ENCODE results near the gene PLBD1. TPM values are rescaled to one million over a fixed set of nuclear protein-coding genes. Genes with fewer than 3 reads are reported as not detected.

PLBD1 gene
- total and polyA plus RNA-seq, 4 donors: 9.5 to 40.9 (median 25.8) TPM

GRCh38 chr12:14570231-14570630, 2.5 kb upstream of the PLBD1 start:
- no peak for ATAC-seq (ENCODE audit: insufficient read depth, low FRiP score)
- 96 to 100% methylated on average over 1 of the region's 1 CpG for WGBS, 2 donors
- no peak for DNase-seq
- Histone ChIP-seq H3K27me3 (ENCODE audit: control insufficient read depth in 3 of 3, insufficient read depth in 3 of 3, low read length in 2 of 3) (no peaks in the 10 kb centered on the region), H3K36me3 (ENCODE audit: control insufficient read depth in 4 of 4, insufficient read depth in 4 of 4, low read length in 4 of 4) (no peaks in the 10 kb centered on the region), H3K4me1 (ENCODE audit: control insufficient read depth in 5 of 5, insufficient read depth in 5 of 5, low read length in 5 of 5) (peaks cover 0 to 4% (median 0%) of the 10 kb centered on the region in 5 donors), H3K9me3 (ENCODE audit: control insufficient read depth in 4 of 4, insufficient read depth in 3 of 4, low read length in 3 of 4) (no peaks in the 10 kb centered on the region), H3K9ac (ENCODE audit: insufficient read depth in 1 of 2, low read length in 2 of 2) (no peak overlapping the region), H3K27ac (ENCODE audit: low read depth in 1 of 2, low read length in 1 of 2) (no peak overlapping the region), H3K4me3 (no peak overlapping the region)
- no peak for TF ChIP-seq CTCF (IDR thresholded peaks at IDR 0.05; ENCODE audit: control extremely low read depth, extremely low read depth)

- Histone ChIP-seq H3K27me3 (ENCODE audit: control insufficient read depth in 3 of 3, insufficient read depth in 3 of 3, low read length in 2 of 3) (no peaks in the 10 kb centered on the region), H3K4me3 (no peak overlapping the region), H3K4me1 (ENCODE audit: control insufficient read depth in 5 of 5, insufficient read depth in 5 of 5, low read length in 5 of 5) (peaks cover 0 to 4% (median 0%) of the 10 kb centered on the region in 5 donors), H3K27ac (ENCODE audit: low read depth in 1 of 2, low read length in 1 of 2) (no peak overlapping the region), H3K9ac (ENCODE audit: insufficient read depth in 1 of 2, low read length in 2 of 2) (no peak overlapping the region), H3K36me3 (ENCODE audit: control insufficient read depth in 4 of 4, insufficient read depth in 4 of 4, low read length in 4 of 4) (no peaks in the 10 kb centered on the region), H3K9me3 (ENCODE audit: control insufficient read depth in 4 of 4, insufficient read depth in 3 of 4, low read length in 3 of 4) (no peaks in the 10 kb centered on the region)
- 91 to 94% methylated on average over 2 of the region's 2 CpGs for WGBS, 2 donors
- no peak for TF ChIP-seq CTCF (IDR thresholded peaks at IDR 0.05; ENCODE audit: control extremely low read depth, extremely low read depth)
- ATAC-seq (ENCODE audit: insufficient read depth, low FRiP score) (no peak), DNase-seq (no peak)
Measured at GRCh38 chr12:14564336-14564959, 3.2 kb downstream of the PLBD1 start.

GRCh38 chr12:14563046-14563445, 4.6 kb downstream of the PLBD1 start:
- Histone ChIP-seq H3K27me3 (ENCODE audit: control insufficient read depth in 3 of 3, insufficient read depth in 3 of 3, low read length in 2 of 3) (no peaks in the 10 kb centered on the region), H3K4me3 (no peak overlapping the region), H3K4me1 (ENCODE audit: control insufficient read depth in 5 of 5, insufficient read depth in 5 of 5, low read length in 5 of 5) (peaks cover 0 to 3% (median 0%) of the 10 kb centered on the region in 5 donors), H3K27ac (ENCODE audit: low read depth in 1 of 2, low read length in 1 of 2) (no peak overlapping the region), H3K9me3 (ENCODE audit: control insufficient read depth in 4 of 4, insufficient read depth in 3 of 4, low read length in 3 of 4) (no peaks in the 10 kb centered on the region), H3K9ac (ENCODE audit: insufficient read depth in 1 of 2, low read length in 2 of 2) (no peak overlapping the region), H3K36me3 (ENCODE audit: control insufficient read depth in 4 of 4, insufficient read depth in 4 of 4, low read length in 4 of 4) (no peaks in the 10 kb centered on the region)
- DNase-seq (no peak), ATAC-seq (ENCODE audit: insufficient read depth, low FRiP score) (no peak)
- no peak for TF ChIP-seq CTCF (IDR thresholded peaks at IDR 0.05; ENCODE audit: control extremely low read depth, extremely low read depth)
- 54 to 75% methylated on average over 4 of the region's 4 CpGs for WGBS, 2 donors

GRCh38 chr12:14562279-14562678, 5.4 kb downstream of the PLBD1 start:
- DNase-seq: no peak
- Histone ChIP-seq H3K27ac (ENCODE audit: low read depth in 1 of 2, low read length in 1 of 2) (peak overlapping the region in 1 of 2 donors; percentile 73), H3K36me3 (ENCODE audit: control insufficient read depth in 4 of 4, insufficient read depth in 4 of 4, low read length in 4 of 4) (no peaks in the 10 kb centered on the region), H3K9me3 (ENCODE audit: control insufficient read depth in 4 of 4, insufficient read depth in 3 of 4, low read length in 3 of 4) (no peaks in the 10 kb centered on the region), H3K27me3 (ENCODE audit: control insufficient read depth in 3 of 3, insufficient read depth in 3 of 3, low read length in 2 of 3) (no peaks in the 10 kb centered on the region), H3K4me1 (ENCODE audit: control insufficient read depth in 5 of 5, insufficient read depth in 5 of 5, low read length in 5 of 5) (peaks cover 0 to 1% (median 0%) of the 10 kb centered on the region in 5 donors), H3K9ac (ENCODE audit: insufficient read depth in 1 of 2, low read length in 2 of 2) (no peak overlapping the region), H3K4me3 (no peak overlapping the region)
- no peak for ATAC-seq (ENCODE audit: insufficient read depth, low FRiP score)
- 60 to 84% methylated on average over 6 of the region's 6 CpGs for WGBS, 2 donors
- no peak for TF ChIP-seq CTCF (IDR thresholded peaks at IDR 0.05; ENCODE audit: control extremely low read depth, extremely low read depth)
